HG02588 (cell line): ENCODE data around the gene SPACA5.
"Not testable (repeated sequence)": the region's sequence is repeated elsewhere in the genome, so short reads cannot be mapped to it uniquely, and the experiment has no call there.

Experiments used
- ATAC-seq: cut with Tn5 transposase; IDR thresholded peaks from one replicate; pipeline ENCODE4 v1.9.1; 2021; ENCODE audit warnings: mild to moderate bottlenecking, moderate library complexity; ENCODE audit not compliant: unreplicated experiment

Gene SPACA5

GRCh38 chrX:48006688-48007087 is at the start of gene SPACA5:
Gene SPACA5, plus strand, starts transcription at chrX:48006988. Its CDS starts 815 bp downstream, at chrX:48007803.
- ATAC-seq, result not testable (repeated sequence)

GRCh38 chrX:47958206-47958605 is 48.6 kb upstream of the SPACA5 start:
- ATAC-seq, result not testable (repeated sequence)

GRCh38 chrX:47958761-47959342 is 47.9 kb upstream of the SPACA5 start:
- no peak for ATAC-seq

DNA sequence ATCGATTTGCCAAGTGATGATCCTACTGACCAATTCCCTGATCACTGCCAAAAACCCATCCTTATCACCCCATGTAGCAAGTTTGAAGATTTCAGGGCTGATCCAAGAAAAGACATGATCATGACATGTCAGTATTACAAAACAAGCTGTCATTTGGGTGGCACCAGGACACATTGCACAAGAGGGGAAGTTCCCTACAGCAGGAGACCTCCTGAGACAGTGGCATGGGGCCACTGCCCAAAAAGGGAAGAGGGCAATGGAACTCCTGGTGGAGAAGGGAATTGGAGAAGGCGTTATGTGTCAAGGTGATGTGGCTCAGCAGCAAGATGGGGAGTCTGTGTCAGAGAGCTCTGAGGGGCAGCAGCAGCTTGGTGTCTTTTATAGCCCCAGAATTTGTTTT is 46.4 kb upstream of the SPACA5 start:
- no peak for ATAC-seq

GRCh38 chrX:47961830-47962229 is 45.0 kb upstream of the SPACA5 start:
- not testable (repeated sequence) for ATAC-seq

DNA sequence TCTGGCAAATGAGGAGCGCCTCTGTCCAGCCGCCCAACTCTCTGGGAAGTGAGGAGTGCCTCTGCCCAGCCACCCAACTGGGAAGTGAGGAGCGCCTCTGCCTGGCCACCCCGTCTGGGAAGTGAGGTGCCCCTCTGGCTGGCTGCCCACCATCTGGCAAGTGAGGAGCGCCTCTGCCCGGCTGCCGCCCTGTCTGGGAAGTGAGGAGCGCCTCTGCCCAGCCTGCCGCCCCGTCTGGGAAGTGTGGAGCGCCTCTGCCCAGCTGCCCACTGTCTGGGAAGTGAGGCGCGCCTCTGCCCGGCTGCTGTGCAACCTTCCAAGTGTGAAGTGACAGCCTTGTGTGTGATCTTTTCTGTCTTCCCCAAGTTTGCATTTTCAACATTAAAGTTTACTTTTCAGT is 41.3 kb upstream of the SPACA5 start:
- not testable (repeated sequence) for ATAC-seq

GRCh38 chrX:47973235-47973634 is 33.6 kb upstream of the SPACA5 start:
- no peak for ATAC-seq

DNA sequence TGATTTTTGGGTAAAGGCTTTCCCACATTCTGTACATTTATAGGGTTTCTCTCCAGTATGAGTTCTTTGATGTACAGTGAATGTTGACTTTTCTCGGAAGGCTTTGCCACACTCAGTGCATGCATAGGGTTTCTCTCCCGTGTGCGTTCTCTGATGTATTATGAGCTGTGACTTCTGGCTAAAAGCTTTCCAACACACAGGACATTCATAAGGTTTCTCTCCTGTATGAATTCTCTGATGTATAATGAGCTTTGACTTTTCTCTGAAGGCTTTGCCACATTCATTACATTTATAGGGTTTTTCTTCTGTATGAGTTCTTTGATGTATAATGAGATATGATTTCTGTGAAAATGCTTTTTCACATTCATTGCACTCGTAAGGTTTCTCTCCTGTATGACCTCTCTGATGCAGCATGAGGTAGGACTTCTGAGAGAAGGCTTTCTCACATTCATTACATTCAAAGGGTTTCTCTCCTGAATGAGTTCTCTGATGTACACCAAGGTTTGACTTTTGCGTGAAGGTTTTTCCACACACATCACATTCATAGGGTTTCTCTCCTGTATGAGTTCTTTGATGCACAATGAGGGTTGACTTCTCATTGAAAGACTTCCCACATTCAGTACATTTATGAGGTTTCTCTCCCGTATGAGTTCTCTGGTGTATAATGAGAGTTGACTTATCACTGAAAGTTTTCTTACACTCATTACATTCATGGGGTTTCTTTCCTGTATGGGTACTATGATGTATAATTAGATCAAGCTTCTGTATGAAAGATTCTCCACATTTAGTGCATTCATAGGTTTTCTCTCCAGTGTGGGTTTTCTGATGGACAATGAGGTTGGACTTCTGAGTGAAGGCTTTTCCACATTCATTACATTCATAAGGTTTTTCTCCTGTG is 30.3 kb upstream of the SPACA5 start:
- no peak for ATAC-seq

- ATAC-seq, result no peak
These were observed 15.3 kb upstream of the SPACA5 start for GRCh38 chrX:47991263-47992094.

DNA sequence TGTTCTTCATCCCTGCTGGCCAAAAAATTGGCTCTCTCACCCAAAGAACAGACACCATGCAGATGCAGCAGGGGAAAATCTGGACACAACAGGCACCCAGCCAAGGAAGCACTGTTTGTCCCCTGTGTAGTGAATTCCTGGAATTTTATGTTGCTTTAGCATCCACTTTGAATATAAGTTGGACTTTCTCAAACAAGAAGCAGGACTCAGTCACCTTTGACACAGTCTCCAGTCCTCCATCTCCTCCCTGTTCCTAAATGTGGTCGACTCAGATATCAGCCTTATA is 14.8 kb upstream of the SPACA5 start:
- ATAC-seq, result no peak

GRCh38 chrX:47992669-47993068 is 14.1 kb upstream of the SPACA5 start:
- no peak for ATAC-seq

DNA sequence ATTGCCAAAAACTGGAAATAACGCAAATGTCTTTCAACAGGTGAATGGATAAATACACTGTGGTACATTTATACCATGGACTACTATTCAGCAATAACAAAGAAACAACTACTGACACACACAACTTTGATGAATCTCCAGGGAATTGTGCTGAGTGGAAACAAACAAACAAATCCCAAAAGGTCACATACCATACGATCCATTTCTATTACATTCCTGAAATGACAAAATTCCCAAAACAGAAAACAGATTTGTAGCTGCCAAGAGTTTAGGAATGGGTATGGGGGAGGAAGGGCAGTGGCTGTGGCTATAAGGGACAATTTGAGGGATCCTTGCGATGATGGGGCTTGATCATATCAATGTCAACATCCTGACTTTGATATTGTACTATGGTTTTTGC is 5.5 kb upstream of the SPACA5 start:
- ATAC-seq, result no peak

DNA sequence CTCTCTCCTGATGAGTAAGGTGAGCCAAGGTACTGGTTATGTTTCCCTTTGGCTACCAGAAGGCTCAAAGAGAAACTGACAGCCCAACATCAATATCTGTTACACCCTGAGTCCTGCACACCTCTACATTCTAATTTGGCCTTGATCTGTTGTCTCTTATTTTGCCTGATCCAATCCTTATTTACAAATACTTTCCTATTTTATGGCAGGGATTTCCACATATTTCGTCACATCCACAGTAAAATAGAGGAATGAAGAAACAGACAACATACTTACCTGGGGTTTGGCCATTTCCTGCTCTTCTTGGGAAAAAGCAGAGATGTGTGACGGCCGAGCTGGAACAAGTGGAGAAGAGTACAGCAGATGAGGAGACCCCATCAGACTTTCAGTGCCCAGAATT is 4.5 kb upstream of the SPACA5 start:
- ATAC-seq, result no peak

- ATAC-seq, result no peak
These were observed 3.9 kb upstream of the SPACA5 start for GRCh38 chrX:48002929-48003328.

GRCh38 chrX:48003367-48003757 is 3.4 kb upstream of the SPACA5 start:
- peak; percentile 31 for ATAC-seq

DNA sequence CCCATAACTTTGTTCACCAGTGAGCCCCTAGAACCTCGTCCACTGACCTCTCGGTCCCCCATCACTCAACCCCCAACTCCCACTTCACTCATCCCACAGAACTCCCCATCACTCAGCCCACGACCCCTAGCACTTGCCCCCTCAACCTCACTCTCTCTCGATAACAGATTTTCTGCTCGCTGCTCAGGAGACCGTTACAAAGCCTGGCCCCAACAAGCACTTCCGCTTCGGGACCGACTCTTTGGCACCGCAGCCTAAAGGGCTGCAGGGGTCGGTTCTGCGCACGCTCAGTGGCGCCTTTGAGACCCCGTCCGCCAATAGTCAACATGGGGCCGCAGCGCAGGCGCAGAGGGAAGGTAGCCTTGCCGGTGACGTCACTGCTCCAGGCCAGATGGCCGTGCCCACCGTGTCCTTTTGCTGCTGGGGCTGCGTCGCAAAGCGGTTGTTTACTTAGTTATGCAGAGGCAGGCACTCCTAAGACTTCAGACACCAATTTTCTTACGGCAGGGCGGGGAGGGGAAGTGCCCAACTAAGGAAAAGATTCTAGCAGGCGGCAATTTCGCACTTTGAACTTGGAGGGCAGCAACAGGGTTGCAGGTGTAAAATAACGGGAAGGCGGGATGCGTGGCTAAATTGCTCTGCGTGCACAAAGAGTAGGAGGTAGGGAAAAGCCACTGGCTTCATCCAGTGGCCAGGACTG is 2.9 kb upstream of the SPACA5 start, which contains the start of gene ZNF182:
Gene ZNF182, minus strand, starts transcription at position 232 of the 700 bp plus-strand sequence. CDS start 1,380 bp downstream, outside the sequence.
- ATAC-seq, result peak; percentile 94

DNA sequence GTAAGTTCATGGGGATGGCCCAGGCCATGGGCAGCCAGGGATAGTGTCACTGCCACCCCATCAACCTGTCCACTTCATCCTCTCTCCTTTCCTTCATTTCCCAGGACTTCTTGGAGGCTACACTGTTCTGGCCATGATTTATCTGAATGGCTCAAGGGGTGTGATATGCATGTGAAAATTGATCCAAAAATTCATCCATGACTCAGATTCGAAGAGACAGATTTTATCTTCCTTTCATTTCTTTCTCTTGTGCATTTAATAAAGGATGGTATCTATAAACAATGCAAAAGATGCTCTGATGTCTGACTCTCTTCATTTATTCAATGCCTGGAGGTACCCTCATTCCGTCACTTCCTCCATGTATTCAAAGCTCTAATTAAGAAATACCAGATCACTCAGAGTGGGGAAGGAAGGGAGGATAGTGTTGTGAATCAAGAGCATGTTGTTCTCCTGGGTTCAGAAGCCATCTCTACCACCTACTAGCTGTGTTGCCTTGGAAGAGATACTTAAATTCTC is 2.7 kb downstream of the SPACA5 start:
- ATAC-seq, result not testable (repeated sequence)

DNA sequence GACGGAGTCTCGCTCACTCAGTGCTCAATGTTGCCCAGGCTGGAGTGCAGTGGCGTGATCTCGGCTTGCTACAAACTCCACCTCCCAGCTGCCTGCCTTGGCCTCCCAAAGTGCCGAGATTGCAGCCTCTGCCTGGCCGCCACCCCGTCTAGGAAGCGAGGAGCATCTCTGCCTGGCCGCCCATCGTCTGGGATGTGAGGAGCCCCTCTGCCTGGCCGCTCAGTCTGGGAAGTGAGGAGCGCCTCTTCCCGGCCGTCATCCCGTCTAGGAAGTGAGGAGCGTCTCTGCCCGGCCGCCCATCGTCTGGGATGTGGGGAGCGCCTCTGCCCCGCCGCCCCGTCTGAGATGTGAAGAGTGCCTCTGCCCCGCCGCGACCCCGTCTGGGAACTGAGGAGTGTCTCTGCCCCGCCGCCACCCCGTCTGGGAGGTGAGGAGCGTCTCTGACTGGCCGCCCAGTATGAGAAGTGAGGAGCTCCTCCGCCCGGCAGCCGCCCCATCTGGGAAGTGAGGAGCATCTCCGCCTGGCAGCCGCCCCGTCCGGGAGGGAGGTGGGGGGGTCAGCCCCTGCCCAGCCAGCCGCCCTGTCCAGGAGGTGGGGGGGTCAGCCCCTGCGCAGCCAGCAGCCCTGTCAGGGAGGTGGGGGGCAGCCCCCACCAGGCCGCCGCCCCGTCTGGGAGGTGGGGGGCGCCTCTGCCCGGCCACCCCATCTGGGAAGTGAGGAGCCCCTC is 10.0 kb downstream of the SPACA5 start:
- not testable (repeated sequence) for ATAC-seq

- not testable (repeated sequence) for ATAC-seq
These were observed 13.1 kb downstream of the SPACA5 start for GRCh38 chrX:48019892-48020291.

DNA sequence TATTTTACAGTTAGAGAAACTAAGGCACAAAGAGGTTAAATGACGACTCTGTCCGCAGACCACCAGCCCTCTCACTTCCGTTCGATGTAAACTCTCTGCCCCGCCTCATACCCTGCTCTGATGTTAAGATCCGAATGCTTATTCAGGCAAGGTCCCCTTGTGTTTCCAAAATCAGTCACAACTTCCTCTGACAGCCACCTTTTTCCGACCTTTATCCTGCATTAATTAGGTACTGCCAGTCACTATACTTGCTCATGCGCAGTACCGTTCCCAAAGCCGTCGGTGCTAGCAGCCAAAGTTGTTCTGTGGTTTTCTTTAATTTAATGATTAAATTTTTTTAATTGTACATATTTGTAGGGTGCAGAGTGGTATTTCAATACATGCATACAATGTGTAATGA is 13.7 kb downstream of the SPACA5 start:
- not testable (repeated sequence) for ATAC-seq
